Spleen (tissue), 7 donors: ENCODE data around the gene CCSAP.

Source experiments
- POLR2A ChIP-seq, 3 donors: fragments of 450-650 bp; IDR thresholded peaks; one replicate each; pipeline ENCODE4 v1.5.1; 2017; ENCODE audit warnings: antibody characterized with exemption in 3 of 3, mild to moderate bottlenecking in 1 of 3
- TF ChIP-seq, protein P1 (sequence below), 11 experiments: fragments of 200-600 bp in 7 of 11; fragments of 450-650 bp in 4 of 11; sonication (generic) in 4 of 11; IDR thresholded peaks in 8 of 11; conservative IDR thresholded peaks in 3 of 11; 1 replicate in 7 of 11; 2 replicates in 4 of 11; pipeline versions ENCODE4 v1.4.0 to v1.8.0; 2016 to 2021; ENCODE audit warnings: antibody characterized with exemption in 11 of 11, inconsistent platforms in 4 of 11, mild to moderate bottlenecking in 1 of 11
- donor health status: DM: no; HTN: no; CAD: no; lungs with moderate emphysema.
- donor health status: DM: no; HTN: no; CAD: no.
- donor health status: DM: no; HTN: no; CAD: no.

DNA sequence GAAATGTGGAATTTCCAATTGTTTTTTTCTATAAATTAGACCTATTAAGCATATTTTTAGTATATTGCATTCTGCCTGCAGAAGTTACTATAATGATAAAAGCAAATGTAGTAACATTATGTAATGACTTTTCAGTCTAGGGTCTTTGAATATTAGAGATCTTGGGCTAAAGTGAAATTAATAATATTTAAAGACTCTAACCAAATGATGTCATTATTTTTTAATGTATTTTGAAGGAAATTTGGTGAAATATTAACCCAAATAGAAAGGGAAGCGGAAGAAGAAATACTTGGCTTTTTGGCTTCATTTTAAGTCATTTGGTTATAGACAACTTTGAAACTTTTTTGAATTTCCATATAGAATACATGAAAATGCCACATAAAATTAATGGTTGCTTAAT, 45.1 kb downstream of the CCSAP start:
- TF ChIP-seq, protein P1, sequence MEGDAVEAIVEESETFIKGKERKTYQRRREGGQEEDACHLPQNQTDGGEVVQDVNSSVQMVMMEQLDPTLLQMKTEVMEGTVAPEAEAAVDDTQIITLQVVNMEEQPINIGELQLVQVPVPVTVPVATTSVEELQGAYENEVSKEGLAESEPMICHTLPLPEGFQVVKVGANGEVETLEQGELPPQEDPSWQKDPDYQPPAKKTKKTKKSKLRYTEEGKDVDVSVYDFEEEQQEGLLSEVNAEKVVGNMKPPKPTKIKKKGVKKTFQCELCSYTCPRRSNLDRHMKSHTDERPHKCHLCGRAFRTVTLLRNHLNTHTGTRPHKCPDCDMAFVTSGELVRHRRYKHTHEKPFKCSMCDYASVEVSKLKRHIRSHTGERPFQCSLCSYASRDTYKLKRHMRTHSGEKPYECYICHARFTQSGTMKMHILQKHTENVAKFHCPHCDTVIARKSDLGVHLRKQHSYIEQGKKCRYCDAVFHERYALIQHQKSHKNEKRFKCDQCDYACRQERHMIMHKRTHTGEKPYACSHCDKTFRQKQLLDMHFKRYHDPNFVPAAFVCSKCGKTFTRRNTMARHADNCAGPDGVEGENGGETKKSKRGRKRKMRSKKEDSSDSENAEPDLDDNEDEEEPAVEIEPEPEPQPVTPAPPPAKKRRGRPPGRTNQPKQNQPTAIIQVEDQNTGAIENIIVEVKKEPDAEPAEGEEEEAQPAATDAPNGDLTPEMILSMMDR (IDR thresholded peaks at IDR 0.05 in 8 of 11, conservative IDR thresholded peaks at IDR 0.05 in 3 of 11) = no peak
- no peak for TF ChIP-seq POLR2A (IDR thresholded peaks at IDR 0.05)
